Ishikawa (cell line): ENCODE data around the gene IRS2.

ENCODE experiments used
- CEBPB ChIP-seq: IDR thresholded peaks from 2 replicates; pipeline ENCODE4 v1.6.1; 2012
- CREB1 ChIP-seq: IDR thresholded peaks from 2 replicates; pipeline ENCODE4 v1.6.1; 2012; ENCODE audit warnings: low read depth
- EGR1 ChIP-seq: IDR thresholded peaks from 2 replicates; pipeline ENCODE4 v1.6.1; 2012
- EP300 ChIP-seq: IDR thresholded peaks from 2 replicates; pipeline ENCODE4 v1.6.1; 2012; ENCODE audit warnings: borderline replicate concordance
- FOXM1 ChIP-seq: IDR thresholded peaks from 2 replicates; pipeline ENCODE4 v1.6.1; 2012; ENCODE audit warnings: low read depth, borderline replicate concordance
- MAX ChIP-seq: IDR thresholded peaks from 2 replicates; pipeline ENCODE4 v1.6.1; 2012
- NFIC ChIP-seq: IDR thresholded peaks from 2 replicates; pipeline ENCODE4 v1.6.1; 2012
- RAD21 ChIP-seq: IDR thresholded peaks from 2 replicates; pipeline ENCODE4 v1.6.1; 2012; ENCODE audit warnings: low read depth
- TAF1 ChIP-seq: IDR thresholded peaks from 2 replicates; pipeline ENCODE4 v1.6.1; 2012; ENCODE audit warnings: low read depth, mild to moderate bottlenecking
- TCF12 ChIP-seq: IDR thresholded peaks from 2 replicates; pipeline ENCODE4 v1.6.1; 2012; ENCODE audit warnings: low read depth
- TEAD4 ChIP-seq: IDR thresholded peaks from 2 replicates; pipeline ENCODE4 v1.6.1; 2012
- USF1 ChIP-seq: IDR thresholded peaks from 2 replicates; pipeline ENCODE4 v1.6.1; 2012
- YY1 ChIP-seq: IDR thresholded peaks from 2 replicates; pipeline ENCODE4 v1.6.1; 2012; ENCODE audit warnings: low read depth
- ZBTB7A ChIP-seq: IDR thresholded peaks from 2 replicates; pipeline ENCODE4 v1.6.1; 2012; ENCODE audit warnings: low read depth
- TF ChIP-seq, protein P1 (sequence below): IDR thresholded peaks from 2 replicates; pipeline ENCODE4 v1.6.1; 2012; ENCODE audit warnings: low read depth, mild to moderate bottlenecking

The IRS2 gene

DNA sequence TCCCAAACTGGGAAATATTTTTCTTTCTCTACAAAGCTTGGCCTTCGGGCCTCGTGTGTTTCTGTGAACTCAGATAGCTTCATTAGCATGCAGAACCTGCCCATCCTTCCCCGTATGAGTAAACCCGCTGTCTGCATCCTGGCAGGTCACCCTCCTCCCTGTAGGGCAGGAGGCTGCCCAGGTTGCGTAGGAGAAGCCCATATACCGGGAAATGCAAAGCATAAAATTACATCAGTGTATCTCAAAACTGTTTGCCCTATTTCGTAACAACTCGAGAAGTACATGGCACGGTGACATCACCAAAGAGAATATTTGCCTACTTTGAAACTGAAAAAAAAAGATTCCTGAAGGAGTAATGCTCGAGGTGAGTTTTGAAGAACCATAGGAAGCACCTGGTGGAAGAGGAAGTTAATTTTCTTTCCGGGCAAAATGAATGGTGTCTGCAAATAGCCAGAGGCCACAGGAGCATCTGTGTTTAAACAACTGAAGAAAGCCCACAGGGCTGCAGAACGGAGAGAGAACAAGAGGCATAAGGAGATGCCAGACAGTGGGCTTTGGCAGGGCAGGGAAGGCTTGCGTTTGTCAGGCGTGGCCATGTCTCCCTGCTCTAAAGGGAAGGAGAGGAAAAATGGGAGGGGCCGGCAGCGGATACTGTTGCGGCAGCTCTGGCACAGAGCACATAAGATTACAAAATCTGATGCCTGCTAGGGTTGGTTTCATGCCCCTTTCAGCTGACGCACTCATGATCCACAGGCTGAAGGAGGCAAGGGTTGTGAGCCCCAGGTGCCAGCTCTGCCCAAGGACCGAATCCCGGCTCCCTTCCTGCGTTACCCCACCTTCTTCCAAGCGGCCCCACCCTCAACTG is 81.4 kb downstream of the IRS2 start:
- TF ChIP-seq TEAD4 (no peak), MAX (no peak), ZBTB7A (no peak), NFIC (no peak), EP300 (no peak), RAD21 (no peak), EGR1 (no peak), TCF12 (no peak), TAF1 (no peak), USF1 (no peak), CEBPB (no peak), CREB1 (no peak), FOXM1 (no peak), YY1 (no peak)
- TF ChIP-seq, protein P1, sequence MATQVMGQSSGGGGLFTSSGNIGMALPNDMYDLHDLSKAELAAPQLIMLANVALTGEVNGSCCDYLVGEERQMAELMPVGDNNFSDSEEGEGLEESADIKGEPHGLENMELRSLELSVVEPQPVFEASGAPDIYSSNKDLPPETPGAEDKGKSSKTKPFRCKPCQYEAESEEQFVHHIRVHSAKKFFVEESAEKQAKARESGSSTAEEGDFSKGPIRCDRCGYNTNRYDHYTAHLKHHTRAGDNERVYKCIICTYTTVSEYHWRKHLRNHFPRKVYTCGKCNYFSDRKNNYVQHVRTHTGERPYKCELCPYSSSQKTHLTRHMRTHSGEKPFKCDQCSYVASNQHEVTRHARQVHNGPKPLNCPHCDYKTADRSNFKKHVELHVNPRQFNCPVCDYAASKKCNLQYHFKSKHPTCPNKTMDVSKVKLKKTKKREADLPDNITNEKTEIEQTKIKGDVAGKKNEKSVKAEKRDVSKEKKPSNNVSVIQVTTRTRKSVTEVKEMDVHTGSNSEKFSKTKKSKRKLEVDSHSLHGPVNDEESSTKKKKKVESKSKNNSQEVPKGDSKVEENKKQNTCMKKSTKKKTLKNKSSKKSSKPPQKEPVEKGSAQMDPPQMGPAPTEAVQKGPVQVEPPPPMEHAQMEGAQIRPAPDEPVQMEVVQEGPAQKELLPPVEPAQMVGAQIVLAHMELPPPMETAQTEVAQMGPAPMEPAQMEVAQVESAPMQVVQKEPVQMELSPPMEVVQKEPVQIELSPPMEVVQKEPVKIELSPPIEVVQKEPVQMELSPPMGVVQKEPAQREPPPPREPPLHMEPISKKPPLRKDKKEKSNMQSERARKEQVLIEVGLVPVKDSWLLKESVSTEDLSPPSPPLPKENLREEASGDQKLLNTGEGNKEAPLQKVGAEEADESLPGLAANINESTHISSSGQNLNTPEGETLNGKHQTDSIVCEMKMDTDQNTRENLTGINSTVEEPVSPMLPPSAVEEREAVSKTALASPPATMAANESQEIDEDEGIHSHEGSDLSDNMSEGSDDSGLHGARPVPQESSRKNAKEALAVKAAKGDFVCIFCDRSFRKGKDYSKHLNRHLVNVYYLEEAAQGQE = no peak

- TF ChIP-seq EP300 (no peak), RAD21 (no peak), YY1 (no peak), NFIC (no peak), EGR1 (no peak), TEAD4 (no peak), TCF12 (no peak), CEBPB (no peak), TAF1 (no peak), ZBTB7A (no peak), USF1 (no peak), FOXM1 (no peak)
- TF ChIP-seq, protein P1 = no peak
These were observed 83.1 kb downstream of the IRS2 start for GRCh38 chr13:109703250-109703649.
